Measurements from ENCODE around the gene WDR37.

Gene WDR37

GRCh38 chr10:1096287-1096889 lies 40.2 kb downstream of the WDR37 start:
- DNase-seq (ENCODE audit: insufficient read length) (no peak), FAIRE-seq (no peak)
- no peak for TF ChIP-seq POLR2AphosphoS5 (IDR thresholded peaks at IDR 0.05; ENCODE audit: low read depth, low read length)

GRCh38 chr10:1097436-1097835 lies 41.3 kb downstream of the WDR37 start:
- DNase-seq (ENCODE audit: insufficient read length): no peak
- no peak for TF ChIP-seq TAF1 (IDR thresholded peaks at IDR 0.05; ENCODE audit: borderline replicate concordance, low read depth, low read length)
- TF ChIP-seq POLR2AphosphoS5 (IDR thresholded peaks at IDR 0.05; ENCODE audit: low read depth, low read length): no peak
- no peak for TF ChIP-seq POLR2A (IDR thresholded peaks at IDR 0.05; ENCODE audit: low read depth, low read length)
- no peak for FAIRE-seq

- no peak for TF ChIP-seq POLR2A (IDR thresholded peaks at IDR 0.05; ENCODE audit: low read depth, low read length)
- no peak for TF ChIP-seq POLR2AphosphoS5 (IDR thresholded peaks at IDR 0.05; ENCODE audit: low read depth, low read length)
- no peak for TF ChIP-seq TAF1 (IDR thresholded peaks at IDR 0.05; ENCODE audit: borderline replicate concordance, low read depth, low read length)
- DNase-seq (ENCODE audit: insufficient read length) (no peak), FAIRE-seq (no peak)
Observed at GRCh38 chr10:1100143-1100542, 44.0 kb downstream of the WDR37 start.

GRCh38 chr10:1100691-1101368 lies 44.6 kb downstream of the WDR37 start:
- TF ChIP-seq TAF1 (IDR thresholded peaks at IDR 0.05; ENCODE audit: borderline replicate concordance, low read depth, low read length) (no peak), POLR2A (IDR thresholded peaks at IDR 0.05; ENCODE audit: low read depth, low read length) (no peak), POLR2AphosphoS5 (IDR thresholded peaks at IDR 0.05; ENCODE audit: low read depth, low read length) (no peak)
- no peak for FAIRE-seq

GRCh38 chr10:1101946-1102345 lies 45.8 kb downstream of the WDR37 start:
- TF ChIP-seq POLR2AphosphoS5 (IDR thresholded peaks at IDR 0.05; ENCODE audit: low read depth, low read length) (peak; percentile 42; the same call in 1 of the 2 replicates), TAF1 (IDR thresholded peaks at IDR 0.05; ENCODE audit: borderline replicate concordance, low read depth, low read length) (no peak), POLR2A (IDR thresholded peaks at IDR 0.05; ENCODE audit: low read depth, low read length) (no peak)
- FAIRE-seq (peak; percentile 61), DNase-seq (ENCODE audit: insufficient read length) (no peak)

More at GRCh38 chr10:1100691-1101368, 44.6 kb downstream of the WDR37 start:
- DNase-seq (ENCODE audit: insufficient read length): no peak

GRCh38 chr10:1102416-1102815 lies 46.2 kb downstream of the WDR37 start:
- TF ChIP-seq TAF1 (IDR thresholded peaks at IDR 0.05; ENCODE audit: borderline replicate concordance, low read depth, low read length) (no peak), POLR2A (IDR thresholded peaks at IDR 0.05; ENCODE audit: low read depth, low read length) (no peak), POLR2AphosphoS5 (IDR thresholded peaks at IDR 0.05; ENCODE audit: low read depth, low read length) (no peak)
- DNase-seq (ENCODE audit: insufficient read length) (no peak), FAIRE-seq (no peak)

- TF ChIP-seq POLR2A (IDR thresholded peaks at IDR 0.05; ENCODE audit: low read depth, low read length): no peak
- no peak for TF ChIP-seq TAF1 (IDR thresholded peaks at IDR 0.05; ENCODE audit: borderline replicate concordance, low read depth, low read length)
- DNase-seq (ENCODE audit: insufficient read length) (no peak), FAIRE-seq (no peak)
Observed at GRCh38 chr10:1102831-1103230, 46.6 kb downstream of the WDR37 start.

GRCh38 chr10:1103551-1103950 lies 47.4 kb downstream of the WDR37 start:
- no peak for DNase-seq (ENCODE audit: insufficient read length)
- FAIRE-seq: no peak
- no peak for TF ChIP-seq POLR2AphosphoS5 (IDR thresholded peaks at IDR 0.05; ENCODE audit: low read depth, low read length)
- TF ChIP-seq POLR2A (IDR thresholded peaks at IDR 0.05; ENCODE audit: low read depth, low read length): no peak

GRCh38 chr10:1104971-1105370 lies 48.8 kb downstream of the WDR37 start:
- DNase-seq (ENCODE audit: insufficient read length) (no peak), FAIRE-seq (no peak)
- no peak for TF ChIP-seq POLR2AphosphoS5 (IDR thresholded peaks at IDR 0.05; ENCODE audit: low read depth, low read length)
- no peak for TF ChIP-seq TAF1 (IDR thresholded peaks at IDR 0.05; ENCODE audit: borderline replicate concordance, low read depth, low read length)
- no peak for TF ChIP-seq POLR2A (IDR thresholded peaks at IDR 0.05; ENCODE audit: low read depth, low read length)

- DNase-seq (ENCODE audit: insufficient read length) (no peak), FAIRE-seq (no peak)
- no peak for TF ChIP-seq POLR2AphosphoS5 (IDR thresholded peaks at IDR 0.05; ENCODE audit: low read depth, low read length)
- TF ChIP-seq POLR2A (IDR thresholded peaks at IDR 0.05; ENCODE audit: low read depth, low read length): no peak
- no peak for TF ChIP-seq TAF1 (IDR thresholded peaks at IDR 0.05; ENCODE audit: borderline replicate concordance, low read depth, low read length)
Observed at GRCh38 chr10:1107004-1107403, 50.8 kb downstream of the WDR37 start.

- no peak for DNase-seq (ENCODE audit: insufficient read length)
- FAIRE-seq: no peak
- no peak for TF ChIP-seq POLR2A (IDR thresholded peaks at IDR 0.05; ENCODE audit: low read depth, low read length)
Observed at GRCh38 chr10:1107679-1108078, 51.5 kb downstream of the WDR37 start.

GRCh38 chr10:1109795-1110673 lies 53.8 kb downstream of the WDR37 start:
- DNase-seq (ENCODE audit: insufficient read length) (peak; percentile 65), FAIRE-seq (peak; percentile 88)
- no peak for TF ChIP-seq POLR2A (IDR thresholded peaks at IDR 0.05; ENCODE audit: low read depth, low read length)
- TF ChIP-seq POLR2AphosphoS5 (IDR thresholded peaks at IDR 0.05; ENCODE audit: low read depth, low read length): no peak
- no peak for TF ChIP-seq TAF1 (IDR thresholded peaks at IDR 0.05; ENCODE audit: borderline replicate concordance, low read depth, low read length)
